Fibroblast of peridontal ligament (primary cell): Measurements from ENCODE around the gene TM7SF2.

Experiments
- DNase-seq: peaks from one replicate; pipeline ENCODE4 v3.0.0-alpha.2; 2010; ENCODE audit errors: extremely low read depth

Gene TM7SF2

GRCh38 chr11:65156256-65156655 lies 44.6 kb downstream of the TM7SF2 start:
- DNase-seq = no peak

- DNase-seq = no peak
These were observed 45.3 kb downstream of the TM7SF2 start for GRCh38 chr11:65156926-65157325.

- DNase-seq = no peak
These were observed 45.7 kb downstream of the TM7SF2 start for GRCh38 chr11:65157336-65157735.

DNA sequence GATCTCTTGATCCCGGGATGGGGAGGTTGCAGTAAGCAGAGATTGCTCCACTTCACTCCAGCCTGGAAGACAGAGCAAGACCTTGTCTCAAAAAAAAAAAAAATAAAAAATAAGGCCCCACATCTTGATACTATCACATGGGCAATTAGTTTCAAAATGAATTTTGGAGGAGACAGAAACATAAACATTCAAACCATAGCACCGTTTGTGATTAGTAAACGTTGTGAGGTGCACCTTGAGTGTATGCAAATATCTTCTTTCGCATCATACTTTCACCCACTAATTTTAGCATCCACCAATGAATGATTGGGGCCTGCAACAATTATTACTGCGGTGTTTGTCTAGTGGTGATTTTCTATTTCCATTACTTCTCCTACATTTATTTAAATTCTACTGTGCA lies 47.3 kb downstream of the TM7SF2 start:
- no peak for DNase-seq

DNA sequence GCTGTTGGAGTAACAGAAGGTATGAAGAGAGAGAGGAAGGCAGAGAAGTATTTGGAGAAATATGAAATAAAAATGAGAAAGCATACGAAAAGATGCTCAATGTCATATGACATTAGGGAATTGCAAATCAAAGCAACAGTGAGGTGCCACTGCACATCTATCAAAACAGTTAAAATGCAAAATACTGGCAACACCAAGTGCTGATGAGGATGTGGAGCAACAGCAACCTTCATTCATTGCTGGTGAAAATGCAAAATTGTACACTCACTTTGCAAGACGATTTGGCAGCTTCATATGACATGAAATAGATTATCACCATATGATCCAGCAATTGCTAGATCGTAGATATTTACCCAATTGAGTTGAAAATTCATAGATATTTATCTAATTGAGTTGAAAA lies 49.0 kb downstream of the TM7SF2 start:
- no peak for DNase-seq

GRCh38 chr11:65163684-65164083 lies 52.0 kb downstream of the TM7SF2 start:
- DNase-seq = no peak
